Liver (tissue), 9 donors: Measurements from ENCODE around the gene ANKRD28. TPM values are rescaled to one million over a fixed set of nuclear protein-coding genes. Genes with fewer than 3 reads are reported as not detected.
A peak's percentile ranks its signal among the peaks of the same experiment; 100 is the strongest.

ENCODE experiments used
- DNase-seq: peaks from one replicate; pipeline ENCODE4 v3.0.0-alpha.2; 2017; ENCODE audit warnings: low spot score
- H3K27ac ChIP-seq, 2 donors: one replicate each; pipeline ENCODE4 v1.7.0; 2013; ENCODE audit warnings: inconsistent platforms in 2 of 2, low read length in 2 of 2, control low read depth in 1 of 2, low read depth in 1 of 2, mild to moderate bottlenecking in 1 of 2
- H3K27me3 ChIP-seq, 4 donors: one replicate each; pipeline versions ENCODE4 v1.6.1 to v1.7.0; 2013; ENCODE audit warnings: low read length in 3 of 4, inconsistent platforms in 1 of 4, mild to moderate bottlenecking in 1 of 4, moderate library complexity in 1 of 4; ENCODE audit not compliant: control insufficient read depth in 4 of 4, insufficient read depth in 4 of 4
- H3K36me3 ChIP-seq, 4 donors: one replicate each; pipeline versions ENCODE4 v1.6.1 to v1.7.0; 2013; ENCODE audit warnings: low read length in 3 of 4, mild to moderate bottlenecking in 3 of 4, low read depth in 1 of 4, moderate library complexity in 1 of 4; ENCODE audit not compliant: control insufficient read depth in 4 of 4, insufficient read depth in 3 of 4
- H3K4me1 ChIP-seq, 4 donors: one replicate each; pipeline versions ENCODE4 v1.6.1 to v1.7.0; 2013; ENCODE audit warnings: low read length in 3 of 4, mild to moderate bottlenecking in 3 of 4, moderate library complexity in 1 of 4; ENCODE audit not compliant: control insufficient read depth in 4 of 4, insufficient read depth in 4 of 4
- H3K4me3 ChIP-seq, 3 donors: one replicate each; pipeline versions ENCODE4 v1.6.1 to v1.7.0; 2013; ENCODE audit warnings: low read length in 3 of 3, control low read depth in 1 of 3, low read depth in 1 of 3, mild to moderate bottlenecking in 1 of 3
- H3K9ac ChIP-seq, 2 donors: one replicate each; pipeline ENCODE4 v1.7.0; 2013; ENCODE audit warnings: low read length in 2 of 2, mild to moderate bottlenecking in 2 of 2, moderate library complexity in 2 of 2, control low read depth in 1 of 2, low read depth in 1 of 2
- H3K9me3 ChIP-seq, 4 donors: one replicate each; pipeline versions ENCODE4 v1.6.1 to v1.7.0; 2013; ENCODE audit warnings: low read length in 3 of 4; ENCODE audit not compliant: control insufficient read depth in 4 of 4
- EGR1 ChIP-seq, 2 donors: IDR thresholded peaks; 2 replicates each; pipeline ENCODE4 v1.6.1; 2016 to 2018; ENCODE audit warnings: antibody characterized with exemption in 2 of 2, low read depth in 2 of 2
- FOXA1 ChIP-seq: IDR thresholded peaks from 2 replicates; pipeline ENCODE4 v1.6.1; 2016; ENCODE audit warnings: antibody characterized with exemption
- FOXA2 ChIP-seq: IDR thresholded peaks from 2 replicates; pipeline ENCODE4 v1.6.1; 2016; ENCODE audit warnings: antibody characterized with exemption
- GABPA ChIP-seq, 2 donors: IDR thresholded peaks in 1 of 2; conservative IDR thresholded peaks in 1 of 2; 2 replicates each; pipeline ENCODE4 v1.6.1; 2016; ENCODE audit warnings: antibody characterized with exemption in 2 of 2, mild to moderate bottlenecking in 1 of 2, moderate library complexity in 1 of 2
- HNF4A ChIP-seq, 2 donors: conservative IDR thresholded peaks; 2 replicates each; pipeline ENCODE4 v1.6.1; 2016; ENCODE audit warnings: antibody characterized with exemption in 2 of 2, mild to moderate bottlenecking in 2 of 2
- HNF4G ChIP-seq: IDR thresholded peaks from 2 replicates; pipeline ENCODE4 v1.6.1; 2016; ENCODE audit warnings: antibody characterized with exemption
- JUND ChIP-seq, 2 donors: IDR thresholded peaks; 2 replicates each; pipeline ENCODE4 v1.6.1; 2016; ENCODE audit warnings: antibody characterized with exemption in 2 of 2
- NR2F2 ChIP-seq: IDR thresholded peaks from 2 replicates; pipeline ENCODE4 v1.6.1; 2016; ENCODE audit warnings: antibody characterized with exemption
- RAD21 ChIP-seq, 2 donors: IDR thresholded peaks; 2 replicates each; pipeline ENCODE4 v1.6.1; 2016; ENCODE audit warnings: antibody characterized with exemption in 2 of 2, mild to moderate bottlenecking in 2 of 2
- RXRA ChIP-seq, 2 donors: IDR thresholded peaks; 2 replicates each; pipeline ENCODE4 v1.6.1; 2017 to 2018; ENCODE audit warnings: antibody characterized with exemption in 2 of 2, mild to moderate bottlenecking in 1 of 2
- SP1 ChIP-seq: IDR thresholded peaks from 2 replicates; pipeline ENCODE4 v1.6.1; 2018; ENCODE audit warnings: antibody characterized with exemption, mild to moderate bottlenecking
- TAF1 ChIP-seq: conservative IDR thresholded peaks from 2 replicates; pipeline ENCODE4 v1.6.1; 2016; ENCODE audit warnings: antibody characterized with exemption, mild to moderate bottlenecking
- YY1 ChIP-seq: IDR thresholded peaks from 2 replicates; pipeline ENCODE4 v1.6.1; 2016; ENCODE audit warnings: antibody characterized with exemption, mild to moderate bottlenecking
- WGBS: extraction: QIAGEN DNeasy Blood & Tissue Kit; methylation state at CpG from one replicate; pipeline ENCODE4 v1.1.7; 2013; 5-methylcytosine and 5-hydroxymethylcytosine counted together
- polyA plus RNA-seq, 2 donors: library from polyadenylated mRNA; stranded (reverse) in 1 of 2; unstranded in 1 of 2; fragments of 200-250 nt in 1 of 2; fragments of >200 nt in 1 of 2; fragmentation: Nextera tagmentation in 1 of 2; extraction: Ambion mirVana in 1 of 2; gene quantifications; one replicate each; pipeline versions ENCODE4 v1.2.1 to v1.2.3, GENCODE V29; 2013 to 2015
- total RNA-seq, 2 donors: library from RNA; depleted of rRNA; stranded (reverse); fragments of >200 nt; gene quantifications; one replicate each; pipeline ENCODE4 v1.2.3, GENCODE V29; 2014
- TF ChIP-seq, protein P1 (sequence below): IDR thresholded peaks from 2 replicates; pipeline ENCODE4 v1.6.1; 2016; ENCODE audit warnings: antibody characterized with exemption, mild to moderate bottlenecking
- TF ChIP-seq, protein P2 (sequence below): IDR thresholded peaks from 2 replicates; pipeline ENCODE4 v1.6.1; 2016; ENCODE audit warnings: antibody characterized with exemption
- TF ChIP-seq, protein P3 (sequence below): fragments of 150-350 bp; IDR thresholded peaks from 2 replicates; pipeline ENCODE4 v1.5.1; 2017; ENCODE audit warnings: improper control_type of control experiment, low read depth, low read length; ENCODE audit not compliant: missing input control
- TF ChIP-seq, protein P4 (sequence below): IDR thresholded peaks from 2 replicates; pipeline ENCODE4 v1.6.1; 2016; ENCODE audit warnings: antibody characterized with exemption
- TF ChIP-seq, protein P5 (sequence below): IDR thresholded peaks from 2 replicates; pipeline ENCODE4 v1.6.1; 2016; ENCODE audit warnings: antibody characterized with exemption
- donor health status: healthy.
- donor health status: healthy.
- donor health status: healthy.
- donor health status: healthy.
- donor health status: healthy.

Gene ANKRD28
- total and polyA plus RNA-seq, 4 donors: 9.2 to 39.1 (median 16.8) TPM

DNA sequence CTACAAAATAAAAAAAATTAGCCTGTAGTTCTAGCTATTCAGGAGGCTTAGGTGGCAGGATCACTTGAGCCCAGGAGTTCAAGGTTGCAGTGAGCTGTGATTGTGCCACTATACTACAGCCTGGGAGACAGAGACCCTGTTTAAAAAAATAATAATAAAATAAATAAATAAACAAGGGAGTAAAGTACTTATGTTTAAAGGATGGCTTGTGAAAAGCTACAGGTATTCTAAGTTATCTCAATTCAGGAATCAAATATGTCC is 74.2 kb downstream of the ANKRD28 start:
- Histone ChIP-seq H3K4me3 (no peak overlapping the region), H3K9me3 (no peaks in the 10 kb centered on the region), H3K36me3 (peaks cover 2 to 8% (median 5%) of the 10 kb centered on the region in 4 donors), H3K4me1 (peaks cover 4 to 15% (median 8%) of the 10 kb centered on the region in 4 donors), H3K9ac (no peak overlapping the region), H3K27ac (peak overlapping the region in 1 of 2 donors; percentile 46), H3K27me3 (no peaks in the 10 kb centered on the region)
- no peak for DNase-seq
- TF ChIP-seq RAD21 (IDR thresholded peaks at IDR 0.05) (no peak), RXRA (IDR thresholded peaks at IDR 0.05) (no peak), SP1 (no peak), TAF1 (no peak), FOXA1 (no peak)
- TF ChIP-seq, protein P1, sequence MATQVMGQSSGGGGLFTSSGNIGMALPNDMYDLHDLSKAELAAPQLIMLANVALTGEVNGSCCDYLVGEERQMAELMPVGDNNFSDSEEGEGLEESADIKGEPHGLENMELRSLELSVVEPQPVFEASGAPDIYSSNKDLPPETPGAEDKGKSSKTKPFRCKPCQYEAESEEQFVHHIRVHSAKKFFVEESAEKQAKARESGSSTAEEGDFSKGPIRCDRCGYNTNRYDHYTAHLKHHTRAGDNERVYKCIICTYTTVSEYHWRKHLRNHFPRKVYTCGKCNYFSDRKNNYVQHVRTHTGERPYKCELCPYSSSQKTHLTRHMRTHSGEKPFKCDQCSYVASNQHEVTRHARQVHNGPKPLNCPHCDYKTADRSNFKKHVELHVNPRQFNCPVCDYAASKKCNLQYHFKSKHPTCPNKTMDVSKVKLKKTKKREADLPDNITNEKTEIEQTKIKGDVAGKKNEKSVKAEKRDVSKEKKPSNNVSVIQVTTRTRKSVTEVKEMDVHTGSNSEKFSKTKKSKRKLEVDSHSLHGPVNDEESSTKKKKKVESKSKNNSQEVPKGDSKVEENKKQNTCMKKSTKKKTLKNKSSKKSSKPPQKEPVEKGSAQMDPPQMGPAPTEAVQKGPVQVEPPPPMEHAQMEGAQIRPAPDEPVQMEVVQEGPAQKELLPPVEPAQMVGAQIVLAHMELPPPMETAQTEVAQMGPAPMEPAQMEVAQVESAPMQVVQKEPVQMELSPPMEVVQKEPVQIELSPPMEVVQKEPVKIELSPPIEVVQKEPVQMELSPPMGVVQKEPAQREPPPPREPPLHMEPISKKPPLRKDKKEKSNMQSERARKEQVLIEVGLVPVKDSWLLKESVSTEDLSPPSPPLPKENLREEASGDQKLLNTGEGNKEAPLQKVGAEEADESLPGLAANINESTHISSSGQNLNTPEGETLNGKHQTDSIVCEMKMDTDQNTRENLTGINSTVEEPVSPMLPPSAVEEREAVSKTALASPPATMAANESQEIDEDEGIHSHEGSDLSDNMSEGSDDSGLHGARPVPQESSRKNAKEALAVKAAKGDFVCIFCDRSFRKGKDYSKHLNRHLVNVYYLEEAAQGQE: no peak
- TF ChIP-seq, protein P2, sequence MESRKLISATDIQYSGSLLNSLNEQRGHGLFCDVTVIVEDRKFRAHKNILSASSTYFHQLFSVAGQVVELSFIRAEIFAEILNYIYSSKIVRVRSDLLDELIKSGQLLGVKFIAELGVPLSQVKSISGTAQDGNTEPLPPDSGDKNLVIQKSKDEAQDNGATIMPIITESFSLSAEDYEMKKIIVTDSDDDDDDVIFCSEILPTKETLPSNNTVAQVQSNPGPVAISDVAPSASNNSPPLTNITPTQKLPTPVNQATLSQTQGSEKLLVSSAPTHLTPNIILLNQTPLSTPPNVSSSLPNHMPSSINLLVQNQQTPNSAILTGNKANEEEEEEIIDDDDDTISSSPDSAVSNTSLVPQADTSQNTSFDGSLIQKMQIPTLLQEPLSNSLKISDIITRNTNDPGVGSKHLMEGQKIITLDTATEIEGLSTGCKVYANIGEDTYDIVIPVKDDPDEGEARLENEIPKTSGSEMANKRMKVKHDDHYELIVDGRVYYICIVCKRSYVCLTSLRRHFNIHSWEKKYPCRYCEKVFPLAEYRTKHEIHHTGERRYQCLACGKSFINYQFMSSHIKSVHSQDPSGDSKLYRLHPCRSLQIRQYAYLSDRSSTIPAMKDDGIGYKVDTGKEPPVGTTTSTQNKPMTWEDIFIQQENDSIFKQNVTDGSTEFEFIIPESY: no peak

DNA sequence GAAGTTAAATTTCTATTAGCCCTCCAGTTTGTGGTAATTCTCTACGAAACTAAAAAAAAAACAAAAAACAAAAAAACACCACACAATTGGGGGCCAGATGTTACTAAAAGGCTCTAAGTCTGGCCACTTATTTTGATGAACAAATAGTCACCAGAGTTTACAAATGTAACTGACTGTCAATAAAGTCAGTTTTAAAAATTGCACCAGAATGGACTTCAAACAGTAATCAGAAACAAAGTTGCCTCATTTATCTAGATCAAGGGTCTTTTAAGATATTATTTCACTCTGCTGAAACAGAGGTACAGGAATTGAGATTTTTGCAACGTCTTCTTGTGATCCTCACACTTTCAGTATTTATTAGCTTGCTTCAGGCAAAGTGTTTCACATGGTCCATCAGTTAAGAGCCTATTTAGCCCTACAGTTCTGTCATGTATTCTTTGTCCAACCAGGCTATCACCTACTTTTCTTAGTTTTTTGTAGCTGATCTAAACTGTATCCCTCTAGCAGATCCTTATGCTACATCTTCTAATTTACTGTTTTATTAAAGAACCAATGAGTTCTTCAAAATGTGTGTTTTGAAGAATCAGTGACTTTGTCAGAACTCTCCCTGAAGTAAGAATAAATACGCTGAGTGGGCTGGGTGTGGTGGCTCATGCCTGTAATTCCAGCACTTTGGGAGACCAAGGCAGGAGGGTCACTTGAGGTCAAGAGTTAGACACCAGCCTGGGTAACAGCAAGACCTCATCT is 74.7 kb downstream of the ANKRD28 start:
- Histone ChIP-seq H3K9ac (no peak overlapping the region), H3K36me3 (peaks cover 2 to 8% (median 5%) of the 10 kb centered on the region in 4 donors), H3K4me1 (peaks cover 4 to 15% (median 8%) of the 10 kb centered on the region in 4 donors), H3K27me3 (no peaks in the 10 kb centered on the region), H3K9me3 (no peaks in the 10 kb centered on the region), H3K4me3 (no peak overlapping the region), H3K27ac (peak overlapping the region; percentile 26 to 46)
- TF ChIP-seq RAD21 (IDR thresholded peaks at IDR 0.05): peak; percentile 33 to 35
- no peak for TF ChIP-seq GABPA (IDR thresholded peaks at IDR 0.05 in 1 of 2, conservative IDR thresholded peaks at IDR 0.05 in 1 of 2)
- TF ChIP-seq RXRA (IDR thresholded peaks at IDR 0.05): peak; percentile 51 to 69
- TF ChIP-seq, protein P3, sequence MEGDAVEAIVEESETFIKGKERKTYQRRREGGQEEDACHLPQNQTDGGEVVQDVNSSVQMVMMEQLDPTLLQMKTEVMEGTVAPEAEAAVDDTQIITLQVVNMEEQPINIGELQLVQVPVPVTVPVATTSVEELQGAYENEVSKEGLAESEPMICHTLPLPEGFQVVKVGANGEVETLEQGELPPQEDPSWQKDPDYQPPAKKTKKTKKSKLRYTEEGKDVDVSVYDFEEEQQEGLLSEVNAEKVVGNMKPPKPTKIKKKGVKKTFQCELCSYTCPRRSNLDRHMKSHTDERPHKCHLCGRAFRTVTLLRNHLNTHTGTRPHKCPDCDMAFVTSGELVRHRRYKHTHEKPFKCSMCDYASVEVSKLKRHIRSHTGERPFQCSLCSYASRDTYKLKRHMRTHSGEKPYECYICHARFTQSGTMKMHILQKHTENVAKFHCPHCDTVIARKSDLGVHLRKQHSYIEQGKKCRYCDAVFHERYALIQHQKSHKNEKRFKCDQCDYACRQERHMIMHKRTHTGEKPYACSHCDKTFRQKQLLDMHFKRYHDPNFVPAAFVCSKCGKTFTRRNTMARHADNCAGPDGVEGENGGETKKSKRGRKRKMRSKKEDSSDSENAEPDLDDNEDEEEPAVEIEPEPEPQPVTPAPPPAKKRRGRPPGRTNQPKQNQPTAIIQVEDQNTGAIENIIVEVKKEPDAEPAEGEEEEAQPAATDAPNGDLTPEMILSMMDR: no peak
- TF ChIP-seq, protein P4, sequence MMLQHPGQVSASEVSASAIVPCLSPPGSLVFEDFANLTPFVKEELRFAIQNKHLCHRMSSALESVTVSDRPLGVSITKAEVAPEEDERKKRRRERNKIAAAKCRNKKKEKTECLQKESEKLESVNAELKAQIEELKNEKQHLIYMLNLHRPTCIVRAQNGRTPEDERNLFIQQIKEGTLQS: no peak
- peak; percentile 52 for TF ChIP-seq HNF4G
- peak; percentile 42 for TF ChIP-seq SP1
- TF ChIP-seq TAF1: no peak
- TF ChIP-seq EGR1 (IDR thresholded peaks at IDR 0.05; ENCODE audit: low read depth in 2 of 2): no peak
- TF ChIP-seq, protein P1: no peak
- TF ChIP-seq YY1: peak; percentile 16
- TF ChIP-seq HNF4A (conservative IDR thresholded peaks at IDR 0.05): peak; percentile 83 to 84
- TF ChIP-seq FOXA2: peak; percentile 78
- TF ChIP-seq, protein P5, sequence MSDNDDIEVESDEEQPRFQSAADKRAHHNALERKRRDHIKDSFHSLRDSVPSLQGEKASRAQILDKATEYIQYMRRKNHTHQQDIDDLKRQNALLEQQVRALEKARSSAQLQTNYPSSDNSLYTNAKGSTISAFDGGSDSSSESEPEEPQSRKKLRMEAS: no peak
- TF ChIP-seq NR2F2: no peak
- TF ChIP-seq, protein P2: peak; percentile 25
- TF ChIP-seq FOXA1: peak; percentile 70
- peak in 1 of 2 donors; percentile 53 for TF ChIP-seq JUND (IDR thresholded peaks at IDR 0.05)
- no peak for DNase-seq
- WGBS: 50% methylated on average over 3 of the region's 3 CpGs
